ENCODE results near the gene SKAP2.

Gene SKAP2

DNA sequence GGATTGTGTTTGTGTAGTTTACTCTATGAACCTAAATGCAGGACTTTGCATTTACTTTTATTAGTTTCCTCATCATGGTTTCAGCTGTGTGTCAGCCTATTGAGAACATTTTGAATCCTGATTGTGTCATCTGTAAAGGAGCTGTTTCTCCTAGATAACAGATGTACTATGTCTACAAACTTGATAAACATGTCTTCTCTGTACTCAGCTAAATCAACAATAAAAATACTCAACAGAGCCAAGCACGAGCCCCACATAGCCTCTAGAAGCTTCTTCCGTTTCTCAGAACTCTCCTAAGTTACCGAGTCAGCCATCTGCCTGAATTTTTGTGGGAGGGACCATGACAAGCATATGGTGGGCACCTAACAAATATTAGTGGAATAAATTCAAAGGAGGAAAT lies 234.7 kb downstream of the SKAP2 start:
- TF ChIP-seq, protein P1, sequence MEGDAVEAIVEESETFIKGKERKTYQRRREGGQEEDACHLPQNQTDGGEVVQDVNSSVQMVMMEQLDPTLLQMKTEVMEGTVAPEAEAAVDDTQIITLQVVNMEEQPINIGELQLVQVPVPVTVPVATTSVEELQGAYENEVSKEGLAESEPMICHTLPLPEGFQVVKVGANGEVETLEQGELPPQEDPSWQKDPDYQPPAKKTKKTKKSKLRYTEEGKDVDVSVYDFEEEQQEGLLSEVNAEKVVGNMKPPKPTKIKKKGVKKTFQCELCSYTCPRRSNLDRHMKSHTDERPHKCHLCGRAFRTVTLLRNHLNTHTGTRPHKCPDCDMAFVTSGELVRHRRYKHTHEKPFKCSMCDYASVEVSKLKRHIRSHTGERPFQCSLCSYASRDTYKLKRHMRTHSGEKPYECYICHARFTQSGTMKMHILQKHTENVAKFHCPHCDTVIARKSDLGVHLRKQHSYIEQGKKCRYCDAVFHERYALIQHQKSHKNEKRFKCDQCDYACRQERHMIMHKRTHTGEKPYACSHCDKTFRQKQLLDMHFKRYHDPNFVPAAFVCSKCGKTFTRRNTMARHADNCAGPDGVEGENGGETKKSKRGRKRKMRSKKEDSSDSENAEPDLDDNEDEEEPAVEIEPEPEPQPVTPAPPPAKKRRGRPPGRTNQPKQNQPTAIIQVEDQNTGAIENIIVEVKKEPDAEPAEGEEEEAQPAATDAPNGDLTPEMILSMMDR (IDR thresholded peaks at IDR 0.05; ENCODE audit: low read depth, low read length) = no peak
- Histone ChIP-seq H3K27ac (no peak overlapping the region), H3K27me3 (ENCODE audit: insufficient read depth, low read depth, severe bottlenecking) (no peaks in the 10 kb centered on the region), H3K4me3 (ENCODE audit: low read depth, low read length) (no peak overlapping the region), H3K9me3 (ENCODE audit: severe bottlenecking) (no peaks in the 10 kb centered on the region), H3K36me3 (no peaks in the 10 kb centered on the region)
- no peak for DNase-seq

DNA sequence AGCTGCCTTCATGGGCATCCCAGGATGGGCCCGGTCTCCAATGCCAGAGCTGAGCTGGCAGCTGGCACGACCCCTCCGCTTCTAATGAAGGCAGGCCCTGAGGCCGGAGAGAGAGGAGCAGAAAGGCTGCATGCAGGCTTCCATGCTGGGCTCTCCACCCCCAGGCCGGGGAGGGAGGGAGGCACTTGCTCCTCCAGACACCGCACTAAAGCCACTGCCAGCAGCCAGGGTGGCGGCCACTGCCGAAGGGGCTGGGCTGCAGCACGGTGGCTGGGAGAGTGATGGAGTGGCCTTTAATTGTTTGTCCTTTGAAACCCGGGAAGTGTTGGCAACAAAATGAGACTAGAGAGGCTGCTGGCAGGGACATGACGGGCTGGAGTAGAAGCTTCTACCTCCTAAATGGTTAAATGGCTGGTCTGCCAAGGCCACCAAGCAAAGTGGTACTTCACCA lies 236.5 kb downstream of the SKAP2 start:
- H3K27me3 ChIP-seq (ENCODE audit: insufficient read depth, low read depth, severe bottlenecking) = no peaks in the 10 kb centered on the region
- H3K9me3 ChIP-seq (ENCODE audit: severe bottlenecking) = no peaks in the 10 kb centered on the region
- DNase-seq = no peak
- TF ChIP-seq, protein P1 (IDR thresholded peaks at IDR 0.05; ENCODE audit: low read depth, low read length) = no peak
- H3K27ac ChIP-seq = no peak overlapping the region
- no peak overlapping the region for H3K4me3 ChIP-seq (ENCODE audit: low read depth, low read length)
- no peaks in the 10 kb centered on the region for H3K36me3 ChIP-seq

DNA sequence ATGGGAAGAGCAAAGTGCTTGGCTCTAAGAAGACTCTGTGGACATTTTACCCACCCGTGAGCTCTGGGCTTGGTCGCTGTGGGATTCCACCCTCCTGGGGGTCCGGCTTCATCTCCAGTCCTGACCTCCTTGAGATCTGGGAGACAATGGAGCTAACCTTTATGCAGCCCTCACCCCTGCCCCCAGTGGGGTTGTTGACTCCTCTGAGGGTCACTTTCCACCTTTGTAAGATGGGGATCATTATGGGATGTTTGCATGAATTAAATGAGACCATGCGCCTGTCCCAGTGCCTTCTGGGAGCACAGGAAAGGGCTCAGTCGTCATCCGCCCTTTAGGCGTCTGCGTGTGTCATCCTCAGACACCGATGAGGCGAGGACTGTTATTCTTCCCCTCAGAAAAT lies 237.2 kb downstream of the SKAP2 start:
- TF ChIP-seq, protein P1 (IDR thresholded peaks at IDR 0.05; ENCODE audit: low read depth, low read length) = no peak
- no peaks in the 10 kb centered on the region for H3K27me3 ChIP-seq (ENCODE audit: insufficient read depth, low read depth, severe bottlenecking)
- H3K36me3 ChIP-seq = no peaks in the 10 kb centered on the region
- H3K4me3 ChIP-seq (ENCODE audit: low read depth, low read length) = no peak overlapping the region
- no peaks in the 10 kb centered on the region for H3K9me3 ChIP-seq (ENCODE audit: severe bottlenecking)
- no peak overlapping the region for H3K27ac ChIP-seq
- DNase-seq = no peak

DNA sequence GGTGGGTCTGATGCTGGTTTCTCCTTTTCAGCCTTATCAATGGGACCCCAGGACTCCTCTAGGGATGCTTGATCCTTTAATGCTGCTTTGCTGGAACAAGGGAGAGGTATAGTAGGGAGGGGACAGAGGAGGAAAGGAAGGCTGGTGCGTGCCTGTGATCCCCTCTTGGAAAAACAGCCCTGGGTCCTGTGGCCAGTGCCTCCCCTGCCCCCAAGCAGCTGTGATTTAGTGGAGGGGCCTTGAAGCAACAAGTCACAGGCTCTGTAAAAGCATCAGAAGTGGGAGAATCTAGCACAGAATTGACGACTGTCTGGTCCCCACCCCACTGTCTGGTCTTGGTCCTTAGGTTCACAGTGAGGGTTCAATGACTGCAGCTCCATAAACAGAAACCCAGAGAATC lies 237.7 kb downstream of the SKAP2 start:
- no peaks in the 10 kb centered on the region for H3K9me3 ChIP-seq (ENCODE audit: severe bottlenecking)
- TF ChIP-seq, protein P1 (IDR thresholded peaks at IDR 0.05; ENCODE audit: low read depth, low read length) = no peak
- no peak overlapping the region for H3K27ac ChIP-seq
- no peak overlapping the region for H3K4me3 ChIP-seq (ENCODE audit: low read depth, low read length)
- no peaks in the 10 kb centered on the region for H3K36me3 ChIP-seq
- DNase-seq = no peak
- no peaks in the 10 kb centered on the region for H3K27me3 ChIP-seq (ENCODE audit: insufficient read depth, low read depth, severe bottlenecking)

DNA sequence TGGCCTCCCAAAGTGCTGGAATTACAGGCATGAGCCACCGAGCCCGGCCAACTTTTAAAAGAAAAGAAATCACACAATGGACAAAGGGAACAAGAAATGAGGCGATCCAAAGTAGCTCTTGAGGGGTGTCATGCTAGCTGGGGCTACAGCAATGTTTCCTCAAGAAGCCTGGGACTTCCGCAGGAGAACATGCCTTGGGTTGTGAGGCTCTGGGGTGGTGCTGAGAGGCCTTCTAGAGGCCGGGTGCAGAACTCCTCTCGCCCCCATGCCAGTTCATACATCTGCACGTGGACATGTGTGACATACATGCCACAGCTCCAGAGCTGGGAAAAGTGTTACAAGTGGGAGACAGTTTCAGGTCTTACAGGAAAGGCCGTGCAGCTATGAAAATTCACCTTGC lies 238.2 kb downstream of the SKAP2 start:
- H3K27ac ChIP-seq = no peak overlapping the region
- no peaks in the 10 kb centered on the region for H3K27me3 ChIP-seq (ENCODE audit: insufficient read depth, low read depth, severe bottlenecking)
- TF ChIP-seq, protein P1 (IDR thresholded peaks at IDR 0.05; ENCODE audit: low read depth, low read length) = no peak
- H3K4me3 ChIP-seq (ENCODE audit: low read depth, low read length) = no peak overlapping the region
- no peaks in the 10 kb centered on the region for H3K36me3 ChIP-seq
- H3K9me3 ChIP-seq (ENCODE audit: severe bottlenecking) = no peaks in the 10 kb centered on the region
- no peak for DNase-seq

DNA sequence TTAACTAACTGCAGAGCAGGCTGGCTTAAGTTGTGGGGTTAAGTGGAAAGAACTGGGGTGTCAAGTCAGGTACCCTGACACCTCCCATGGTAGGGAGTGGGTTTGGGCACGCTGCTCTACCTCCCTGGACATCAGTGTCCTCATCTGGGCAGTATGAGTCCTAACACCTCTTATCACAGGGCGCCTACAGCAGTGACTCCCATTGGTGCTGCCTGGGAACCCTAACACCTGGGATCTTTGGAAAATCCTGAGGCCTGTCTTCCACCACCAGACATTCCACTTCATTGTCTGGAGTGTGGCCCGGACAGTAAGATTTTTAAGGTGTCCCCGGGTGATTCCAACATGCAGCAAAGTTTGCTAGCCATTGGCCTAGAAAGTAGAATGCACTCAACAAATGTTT lies 239.1 kb downstream of the SKAP2 start:
- no peak for DNase-seq
- H3K27ac ChIP-seq = no peak overlapping the region
- no peaks in the 10 kb centered on the region for H3K9me3 ChIP-seq (ENCODE audit: severe bottlenecking)
- H3K4me3 ChIP-seq (ENCODE audit: low read depth, low read length) = no peak overlapping the region
- no peaks in the 10 kb centered on the region for H3K27me3 ChIP-seq (ENCODE audit: insufficient read depth, low read depth, severe bottlenecking)
- TF ChIP-seq, protein P1 (IDR thresholded peaks at IDR 0.05; ENCODE audit: low read depth, low read length) = no peak
- no peaks in the 10 kb centered on the region for H3K36me3 ChIP-seq

Measured in WERI-Rb-1 (cell line).